ENCODE measurements around the gene CEP57L1.

- TF ChIP-seq CTCF (IDR thresholded peaks at IDR 0.05) = no peak
- no peak for TF ChIP-seq POLR2A (IDR thresholded peaks at IDR 0.05)
These were observed 99.6 kb downstream of the CEP57L1 start for GRCh38 chr6:109194880-109195279.
